Neural progenitor cell (in vitro differentiated cells): ENCODE data around the gene PDE9A.

Experiments
- EZH2 ChIP-seq: fragments of 200-600 bp; sonication (generic); IDR thresholded peaks from 2 replicates; pipeline ENCODE4 v1.6.1; 2017; ENCODE audit warnings: antibody characterized with exemption, mild to moderate bottlenecking, moderate library complexity
- TF ChIP-seq, protein P1 (sequence below): fragments of 200-600 bp; sonication (generic); IDR thresholded peaks from 2 replicates; pipeline ENCODE4 v1.5.1; 2017; ENCODE audit warnings: antibody characterized with exemption, mild to moderate bottlenecking

GRCh38 chr21:42644223-42645208, 8.9 kb upstream of the PDE9A start:
- TF ChIP-seq, protein P1, sequence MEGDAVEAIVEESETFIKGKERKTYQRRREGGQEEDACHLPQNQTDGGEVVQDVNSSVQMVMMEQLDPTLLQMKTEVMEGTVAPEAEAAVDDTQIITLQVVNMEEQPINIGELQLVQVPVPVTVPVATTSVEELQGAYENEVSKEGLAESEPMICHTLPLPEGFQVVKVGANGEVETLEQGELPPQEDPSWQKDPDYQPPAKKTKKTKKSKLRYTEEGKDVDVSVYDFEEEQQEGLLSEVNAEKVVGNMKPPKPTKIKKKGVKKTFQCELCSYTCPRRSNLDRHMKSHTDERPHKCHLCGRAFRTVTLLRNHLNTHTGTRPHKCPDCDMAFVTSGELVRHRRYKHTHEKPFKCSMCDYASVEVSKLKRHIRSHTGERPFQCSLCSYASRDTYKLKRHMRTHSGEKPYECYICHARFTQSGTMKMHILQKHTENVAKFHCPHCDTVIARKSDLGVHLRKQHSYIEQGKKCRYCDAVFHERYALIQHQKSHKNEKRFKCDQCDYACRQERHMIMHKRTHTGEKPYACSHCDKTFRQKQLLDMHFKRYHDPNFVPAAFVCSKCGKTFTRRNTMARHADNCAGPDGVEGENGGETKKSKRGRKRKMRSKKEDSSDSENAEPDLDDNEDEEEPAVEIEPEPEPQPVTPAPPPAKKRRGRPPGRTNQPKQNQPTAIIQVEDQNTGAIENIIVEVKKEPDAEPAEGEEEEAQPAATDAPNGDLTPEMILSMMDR: no peak
- TF ChIP-seq EZH2: no peak
